Right lobe of liver (tissue), 4 donors: ENCODE results near the gene ROM1.
A peak's percentile ranks its signal among the peaks of the same experiment; 100 is the strongest.

Source experiments
- POLR2A ChIP-seq: fragments of 450-650 bp; IDR thresholded peaks from one replicate; pipeline ENCODE4 v1.6.1; 2017; ENCODE audit warnings: antibody characterized with exemption, mild to moderate bottlenecking
- TF ChIP-seq, protein P1 (sequence below), 4 donors: fragments of 200-600 bp in 3 of 4; fragments of 450-650 bp in 1 of 4; IDR thresholded peaks; one replicate each; pipeline versions ENCODE4 v1.5.1 to v1.8.0; 2016 to 2022; ENCODE audit warnings: antibody characterized with exemption in 4 of 4, mild to moderate bottlenecking in 2 of 4
- donor health status: DM: no; HTN: no; CAD: no.
- donor health status: DM: no; HTN: no; CAD: no.
- donor health status: DM: no; HTN: yes; CAD: no.

DNA sequence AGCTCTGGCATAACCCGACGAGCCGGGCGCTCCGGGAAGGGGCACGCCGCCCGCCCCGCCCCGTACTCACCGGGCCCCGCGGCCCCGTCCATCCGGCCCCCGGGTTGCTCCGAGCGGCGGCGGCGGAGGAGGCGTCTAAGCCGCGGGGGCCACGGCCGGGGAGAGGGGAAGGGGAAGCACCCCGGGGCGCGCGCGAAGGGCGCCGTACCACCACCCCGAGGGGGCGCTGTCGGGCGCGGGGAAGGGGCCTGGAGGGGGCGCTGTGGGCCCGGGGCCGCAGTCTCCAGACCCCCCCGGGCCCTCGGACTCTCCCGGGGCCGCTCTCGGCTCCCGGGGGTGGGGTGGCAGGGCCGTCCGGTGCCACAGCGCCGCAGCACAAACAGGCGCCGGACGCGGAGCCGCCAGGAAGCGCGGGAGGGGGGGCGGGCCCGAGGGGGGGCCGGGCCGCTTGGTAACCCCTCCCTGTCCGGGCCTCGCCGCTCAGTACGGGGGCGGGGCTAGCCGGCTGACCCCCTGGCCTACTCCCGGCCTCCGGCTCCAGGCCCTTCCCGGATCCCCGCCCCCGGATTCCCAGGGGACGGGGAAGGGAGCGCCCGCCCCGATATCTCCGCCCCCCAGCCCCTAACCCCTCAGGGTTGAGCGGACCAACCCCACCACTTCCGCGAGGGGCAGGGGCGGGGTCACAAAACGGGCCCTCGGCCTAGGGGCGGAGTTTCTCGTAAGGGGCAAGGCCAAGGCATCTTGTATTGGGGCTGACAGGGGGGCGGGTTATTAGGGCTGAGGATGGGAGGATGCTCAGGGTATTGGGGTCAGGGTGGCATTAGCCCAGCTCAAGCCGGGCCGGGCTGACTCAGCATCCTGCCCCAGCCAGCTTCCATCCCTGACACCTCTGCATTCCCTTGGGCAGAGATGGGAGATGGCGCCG lies at the start of gene ROM1, which contains the start of gene EML3:
- peak; percentile 21 for TF ChIP-seq POLR2A
- TF ChIP-seq, protein P1, sequence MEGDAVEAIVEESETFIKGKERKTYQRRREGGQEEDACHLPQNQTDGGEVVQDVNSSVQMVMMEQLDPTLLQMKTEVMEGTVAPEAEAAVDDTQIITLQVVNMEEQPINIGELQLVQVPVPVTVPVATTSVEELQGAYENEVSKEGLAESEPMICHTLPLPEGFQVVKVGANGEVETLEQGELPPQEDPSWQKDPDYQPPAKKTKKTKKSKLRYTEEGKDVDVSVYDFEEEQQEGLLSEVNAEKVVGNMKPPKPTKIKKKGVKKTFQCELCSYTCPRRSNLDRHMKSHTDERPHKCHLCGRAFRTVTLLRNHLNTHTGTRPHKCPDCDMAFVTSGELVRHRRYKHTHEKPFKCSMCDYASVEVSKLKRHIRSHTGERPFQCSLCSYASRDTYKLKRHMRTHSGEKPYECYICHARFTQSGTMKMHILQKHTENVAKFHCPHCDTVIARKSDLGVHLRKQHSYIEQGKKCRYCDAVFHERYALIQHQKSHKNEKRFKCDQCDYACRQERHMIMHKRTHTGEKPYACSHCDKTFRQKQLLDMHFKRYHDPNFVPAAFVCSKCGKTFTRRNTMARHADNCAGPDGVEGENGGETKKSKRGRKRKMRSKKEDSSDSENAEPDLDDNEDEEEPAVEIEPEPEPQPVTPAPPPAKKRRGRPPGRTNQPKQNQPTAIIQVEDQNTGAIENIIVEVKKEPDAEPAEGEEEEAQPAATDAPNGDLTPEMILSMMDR (IDR thresholded peaks at IDR 0.05) = peak; percentile 89 to 98 (median 94)
